GDM1 (cell line): ENCODE data around the gene SETD4.
"Not testable (repeated sequence)": the region's sequence is repeated elsewhere in the genome, so short reads cannot be mapped to it uniquely, and the experiment has no call there.

Experiments used
- DNase-seq: peaks from one replicate; lab custom pipeline; 2025; lab: John Stamatoyannopoulos, UW

SETD4 gene, protein sequence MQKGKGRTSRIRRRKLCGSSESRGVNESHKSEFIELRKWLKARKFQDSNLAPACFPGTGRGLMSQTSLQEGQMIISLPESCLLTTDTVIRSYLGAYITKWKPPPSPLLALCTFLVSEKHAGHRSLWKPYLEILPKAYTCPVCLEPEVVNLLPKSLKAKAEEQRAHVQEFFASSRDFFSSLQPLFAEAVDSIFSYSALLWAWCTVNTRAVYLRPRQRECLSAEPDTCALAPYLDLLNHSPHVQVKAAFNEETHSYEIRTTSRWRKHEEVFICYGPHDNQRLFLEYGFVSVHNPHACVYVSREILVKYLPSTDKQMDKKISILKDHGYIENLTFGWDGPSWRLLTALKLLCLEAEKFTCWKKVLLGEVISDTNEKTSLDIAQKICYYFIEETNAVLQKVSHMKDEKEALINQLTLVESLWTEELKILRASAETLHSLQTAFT

GRCh38 chr21:36060159-36060921 is at the start of gene SETD4:
Gene SETD4, minus strand, starts transcription at chr21:36060526. Its CDS starts 1,638 bp downstream, at chr21:36058888.
- DNase-seq, result peak; percentile 88

- DNase-seq, result no peak
Observed at GRCh38 chr21:36109868-36110267, 49.5 kb upstream of the SETD4 start.

DNA sequence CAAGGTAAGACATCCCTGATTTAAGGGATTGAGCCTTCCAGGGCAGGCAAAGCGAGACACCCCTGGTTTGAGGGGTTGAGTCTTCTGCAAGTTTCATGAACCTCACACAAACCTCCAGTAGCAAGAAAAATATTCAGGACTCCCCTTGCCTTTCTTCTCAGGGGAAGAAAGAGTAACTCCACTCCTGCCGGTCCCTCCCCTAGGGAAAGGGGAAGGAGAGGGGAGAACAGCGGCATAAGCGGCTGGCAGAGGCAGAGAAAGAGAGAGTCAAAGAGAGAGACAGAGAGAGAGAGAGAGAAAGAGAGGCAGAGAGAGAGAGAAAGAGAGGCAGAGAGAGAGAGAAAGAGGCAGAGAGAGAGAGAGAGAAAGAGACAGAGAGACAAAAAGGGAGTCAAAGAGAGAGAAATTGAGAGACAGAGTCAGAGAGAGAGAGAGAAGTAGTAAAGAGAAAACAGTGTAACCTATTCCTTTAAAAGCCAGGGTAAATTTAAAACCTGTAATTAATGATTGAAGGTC is 45.1 kb upstream of the SETD4 start:
- DNase-seq, result no peak

- no peak for DNase-seq
Observed at GRCh38 chr21:36104317-36105300, 44.3 kb upstream of the SETD4 start.

- no peak for DNase-seq
Observed at GRCh38 chr21:36103434-36103833, 43.1 kb upstream of the SETD4 start.

DNA sequence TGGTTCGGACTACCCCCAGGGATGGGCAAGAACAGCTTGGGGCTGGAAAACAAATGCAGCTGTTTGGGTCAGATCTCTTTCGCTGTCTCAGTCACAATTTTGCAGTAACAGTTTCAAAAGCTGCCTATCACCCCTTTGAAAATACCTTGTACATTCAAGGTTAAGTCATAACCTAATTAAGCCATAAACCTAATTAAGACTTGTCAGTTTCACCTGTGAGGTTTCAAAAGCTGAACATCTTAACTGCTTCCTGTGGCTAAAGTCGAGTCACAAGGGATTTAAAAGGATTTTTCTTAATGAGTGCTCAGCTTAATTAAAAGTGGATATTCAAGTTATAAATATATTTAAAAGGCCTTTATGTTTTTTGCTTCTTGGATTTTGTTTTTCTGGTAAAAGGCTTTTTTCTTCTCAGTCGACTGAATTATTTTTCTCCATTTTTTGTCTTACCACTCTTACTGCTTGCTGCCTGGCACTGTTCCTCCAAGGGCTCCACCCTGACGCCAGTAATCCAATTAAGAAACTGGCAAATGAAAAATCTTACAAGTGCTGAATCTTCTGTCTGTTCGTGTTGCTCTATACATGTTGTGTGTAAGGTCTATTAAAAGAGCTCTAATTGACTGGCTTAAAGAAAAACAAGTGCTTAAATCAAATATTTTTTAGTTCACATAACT is 40.8 kb upstream of the SETD4 start:
- no peak for DNase-seq

DNA sequence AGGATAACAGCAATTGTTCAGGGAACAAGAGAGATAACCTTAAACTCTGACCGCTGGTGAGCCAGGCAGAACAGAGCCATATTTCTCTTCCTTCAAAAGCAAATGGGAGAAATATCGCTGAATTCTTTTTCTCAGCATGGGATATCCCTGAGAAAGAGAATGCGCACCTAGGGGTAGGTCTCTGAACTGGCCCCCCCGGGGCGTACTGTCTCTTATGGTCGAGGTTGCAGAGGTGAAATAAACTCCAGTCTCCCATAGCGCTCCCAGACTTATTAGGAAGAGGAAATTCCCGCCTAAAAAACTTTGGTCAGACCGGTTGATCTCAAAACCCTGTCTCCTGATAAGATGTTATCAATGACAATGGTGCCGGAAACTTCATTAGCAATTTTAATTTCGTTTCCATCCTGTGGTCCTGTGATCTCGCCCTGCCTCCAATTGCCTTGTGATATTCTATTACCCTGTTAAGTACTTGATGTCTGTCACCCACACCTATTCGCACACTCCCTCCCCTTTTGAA is 39.4 kb upstream of the SETD4 start:
- DNase-seq, result not testable (repeated sequence)

DNA sequence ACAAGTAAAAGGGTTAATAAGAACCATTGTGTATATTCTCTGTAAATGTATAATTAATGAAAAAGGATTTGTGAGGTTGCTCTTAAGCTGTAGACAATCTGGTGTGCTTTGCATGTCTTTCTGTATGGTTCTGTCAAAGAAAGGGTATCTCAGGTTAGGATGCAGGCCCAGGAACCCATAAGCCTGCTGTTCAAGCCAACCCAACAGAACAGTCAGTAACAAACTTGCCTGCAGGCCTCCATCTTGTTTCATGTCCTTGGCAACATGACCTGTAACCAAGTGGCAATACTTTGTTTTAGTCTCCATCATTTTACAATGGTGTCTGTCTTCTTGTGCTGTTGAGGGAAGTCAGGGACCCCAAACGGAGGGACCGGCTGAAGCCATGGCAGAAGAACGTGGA is 38.7 kb upstream of the SETD4 start:
- DNase-seq, result no peak

DNA sequence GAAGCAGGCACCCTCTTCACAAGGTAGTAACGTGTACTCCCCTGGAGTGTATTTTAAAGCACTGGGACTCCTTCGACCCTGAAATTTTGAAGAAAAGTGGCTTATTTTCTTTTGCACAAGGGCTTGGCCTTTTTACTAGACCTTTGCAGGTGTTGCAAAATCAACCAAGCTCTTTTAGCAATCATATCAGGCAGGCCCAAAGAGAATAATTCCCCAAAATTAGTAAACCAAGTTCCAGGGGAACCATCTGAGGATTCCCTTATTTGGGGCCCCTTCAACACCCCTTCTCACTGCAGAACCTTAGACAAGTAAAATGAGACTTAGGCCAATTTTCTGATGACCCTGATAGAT is 37.8 kb upstream of the SETD4 start:
- DNase-seq, result no peak

DNA sequence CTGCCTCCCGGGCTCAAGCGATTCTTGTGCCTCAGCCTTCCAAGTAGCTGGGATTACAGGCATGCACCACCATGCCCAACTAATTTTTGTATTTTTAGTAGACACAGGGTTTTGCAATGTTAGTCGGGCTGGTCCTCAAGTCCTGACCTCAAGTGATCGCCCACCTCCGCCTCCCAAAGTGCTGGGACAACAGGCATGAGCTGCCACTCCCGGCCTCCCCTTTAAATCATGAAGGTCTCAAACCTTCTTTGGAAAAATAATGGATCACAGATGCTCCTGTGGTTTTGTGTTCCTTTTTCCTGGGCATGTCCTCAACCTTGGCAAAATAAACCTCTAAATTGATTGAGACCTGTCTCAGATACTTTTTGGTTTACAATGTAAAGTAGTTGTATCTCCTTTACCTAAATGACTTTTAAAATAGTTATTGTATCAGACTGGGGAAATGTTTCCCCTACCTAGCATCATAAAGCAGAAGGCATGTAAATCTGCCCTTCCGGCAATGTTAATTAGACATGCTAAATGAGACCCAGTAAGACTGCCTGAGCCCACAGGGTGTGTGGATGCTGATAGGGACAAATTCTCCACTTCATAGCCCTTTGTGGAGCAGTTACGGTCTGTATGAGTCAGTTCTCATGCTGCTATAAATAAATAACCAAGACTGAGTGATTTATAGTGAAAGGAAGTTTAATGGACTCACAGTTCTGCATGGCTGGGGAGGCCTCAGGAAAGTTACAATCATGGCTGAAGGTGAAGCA is 37.3 kb upstream of the SETD4 start:
- DNase-seq, result peak; percentile 78

DNA sequence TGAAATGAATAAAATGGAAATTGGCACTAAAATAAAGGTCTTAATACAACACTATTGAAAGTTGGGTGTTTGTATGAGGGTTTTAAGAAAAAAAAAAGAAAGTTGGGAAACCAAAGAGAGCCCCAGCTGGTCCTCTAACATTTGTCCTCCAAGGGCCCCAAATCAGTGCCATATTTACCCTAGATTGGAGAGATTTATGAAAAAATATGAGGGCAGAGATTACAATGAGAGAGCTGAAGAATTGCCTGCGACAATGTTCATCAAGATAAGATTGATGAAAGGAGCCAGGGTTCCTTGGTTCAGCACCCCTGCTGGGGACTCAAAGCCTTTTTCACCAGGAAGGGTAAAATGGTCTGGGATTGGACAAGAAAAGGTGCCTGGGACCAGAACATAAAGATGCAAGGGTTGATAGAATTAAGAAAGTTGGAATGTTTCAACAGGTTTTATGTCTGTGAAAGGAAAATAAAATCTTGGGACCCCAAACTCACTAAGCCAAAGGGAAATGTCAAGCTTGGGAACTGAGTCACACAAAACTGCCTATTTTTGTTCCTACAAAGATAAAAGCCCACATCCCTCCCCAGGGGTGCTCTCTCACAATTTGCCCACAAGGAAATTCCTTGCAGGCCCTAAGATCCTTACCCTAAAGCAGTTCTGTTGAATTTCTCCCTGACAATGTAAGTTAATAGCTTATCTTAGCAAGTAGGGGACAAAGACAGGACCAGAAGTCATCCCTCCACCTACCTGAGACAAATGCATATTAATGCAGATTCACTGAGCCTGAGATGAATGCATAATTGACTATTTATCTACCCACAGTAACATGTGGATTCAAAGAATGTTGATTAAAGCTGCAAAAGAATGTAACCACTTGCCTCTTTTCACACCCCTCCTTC is 36.3 kb upstream of the SETD4 start:
- no peak for DNase-seq

DNA sequence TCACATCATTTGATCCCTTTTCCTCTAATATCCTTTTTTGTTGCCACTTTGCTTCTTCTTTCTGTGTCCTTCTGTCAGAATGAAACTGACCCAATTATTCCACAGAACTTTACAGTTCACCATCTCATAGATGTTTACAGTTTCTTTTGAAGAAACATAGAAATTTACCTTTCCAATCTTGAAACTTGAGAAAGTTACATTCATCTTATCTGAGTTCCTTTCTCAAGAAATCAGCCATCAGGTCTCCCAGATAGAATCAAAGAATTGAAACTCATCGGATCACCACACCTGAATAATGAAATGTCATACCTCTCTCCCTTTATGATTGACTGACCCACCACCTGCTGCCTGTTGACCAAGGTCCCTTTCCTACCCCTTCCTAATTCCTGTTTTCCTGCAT is 33.2 kb upstream of the SETD4 start:
- no peak for DNase-seq

- no peak for DNase-seq
Observed at GRCh38 chr21:36092681-36093080, 32.4 kb upstream of the SETD4 start.

GRCh38 chr21:36089946-36090345 is 29.6 kb upstream of the SETD4 start:
- no peak for DNase-seq

- no peak for DNase-seq
Observed at GRCh38 chr21:36087362-36088138, 27.2 kb upstream of the SETD4 start.

- DNase-seq, result no peak
Observed at GRCh38 chr21:36082237-36082664, 21.9 kb upstream of the SETD4 start.

- no peak for DNase-seq
Observed at GRCh38 chr21:36080386-36080785, 20.1 kb upstream of the SETD4 start.

DNA sequence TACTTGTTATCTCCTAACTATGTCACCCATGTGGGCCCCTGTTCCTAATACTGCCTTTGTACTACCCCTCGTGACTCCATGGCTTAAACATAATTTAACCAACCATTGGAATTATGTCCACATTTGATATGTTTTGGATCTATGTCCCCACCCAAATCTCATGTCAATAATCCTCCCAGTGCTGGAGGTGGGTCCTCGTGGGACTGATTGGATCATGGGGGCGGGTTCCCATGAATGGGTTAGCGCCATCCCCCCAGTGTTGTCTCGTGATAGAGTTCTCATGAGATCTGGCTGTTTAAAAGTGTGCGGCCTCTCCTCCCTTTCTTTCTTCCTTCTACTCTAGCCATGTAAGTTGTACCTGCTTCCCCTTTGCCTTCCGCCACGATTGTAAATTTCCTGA is 19.3 kb upstream of the SETD4 start:
- DNase-seq, result no peak
